Smooth muscle cell of the umbilical artery (primary cell): ENCODE data around the gene U2SURP. TPM values are rescaled to one million over a fixed set of nuclear protein-coding genes. Genes with fewer than 3 reads are reported as not detected.

Source experiments
- total RNA-seq: library from RNA; depleted of rRNA; stranded (reverse); fragments of >200 nt; gene quantifications from 2 replicates; pipeline ENCODE4 v1.2.3, GENCODE V29; 2014

The U2SURP gene
- total RNA-seq = 45.4 and 74.8 TPM in 2 replicates

GRCh38 chr3:143001369-143002082 is at the start of gene U2SURP:
TSS of gene U2SURP (plus strand) at chr3:143001570. CDS start at chr3:143001629, 59 bp downstream.

GRCh38 chr3:142963516-142964448 is 37.6 kb upstream of the U2SURP start, which contains the start of gene PAQR9:
TSS of gene PAQR9 (minus strand) at chr3:142963674. CDS start at chr3:142963336, 338 bp downstream.

Other genes with a start within 250 kb of the U2SURP start
- 3.9 and 29.4 TPM in 2 replicates for gene PCOLCE2, start 112.5 kb upstream of the U2SURP start, total RNA-seq
- gene PAQR9, start 37.9 kb upstream of the U2SURP start, total RNA-seq = 0.05 TPM in 1 of 2 replicates, not detected in the other
- 11.9 and 18.5 TPM in 2 replicates for gene CHST2, start 118.2 kb downstream of the U2SURP start, total RNA-seq